Neural cell (in vitro differentiated cells): ENCODE results near the gene OR5M3. TPM values are rescaled to one million over a fixed set of nuclear protein-coding genes. Genes with fewer than 3 reads are reported as not detected.

Source experiments
- H2AFZ ChIP-seq: fragments of 200-600, 300-800 bp; sonication (generic), shearing (Covaris generic); 2 replicates; pipeline ENCODE4 v1.6.0; 2014; ENCODE audit warnings: low read depth, mild to moderate bottlenecking, antibody characterized with exemption, low read length, moderate library complexity
- H3F3A ChIP-seq: fragments of 200-600 bp; shearing (Covaris generic); 2 replicates; pipeline ENCODE4 v1.6.1; 2016; ENCODE audit warnings: mild to moderate bottlenecking, moderate library complexity, mixed read lengths, antibody characterized with exemption, low read length; ENCODE audit not compliant: insufficient read depth, poor library complexity, severe bottlenecking
- H3K27ac ChIP-seq: fragments of 200-600, 300-800 bp; sonication (generic), shearing (Covaris generic); 2 replicates; pipeline ENCODE4 v1.5.1; 2014; ENCODE audit warnings: mild to moderate bottlenecking, low read length, moderate library complexity
- H3K27me3 ChIP-seq: fragments of 300-800, 200-600 bp; sonication (generic), shearing (Covaris generic); 2 replicates; pipeline ENCODE4 v1.6.0; 2014; ENCODE audit warnings: mild to moderate bottlenecking, low read depth, low read length, moderate library complexity; ENCODE audit not compliant: insufficient read depth
- H3K36me3 ChIP-seq: fragments of 300-800, 200-600 bp; sonication (generic), shearing (Covaris generic); 2 replicates; pipeline ENCODE4 v1.5.1; 2014; ENCODE audit warnings: mild to moderate bottlenecking, antibody characterized with exemption, low read length, moderate library complexity; ENCODE audit not compliant: insufficient read depth
- H3K4me2 ChIP-seq: fragments of 300-800, 200-600 bp; sonication (generic), shearing (Covaris generic); 2 replicates; pipeline ENCODE4 v1.6.0; 2014; ENCODE audit warnings: mild to moderate bottlenecking, low read length
- H3K4me3 ChIP-seq: fragments of 300-800, 200-600 bp; sonication (generic), shearing (Covaris generic); 2 replicates; pipeline ENCODE4 v1.5.1; 2014; ENCODE audit warnings: mild to moderate bottlenecking, low read length, moderate library complexity
- H3K79me2 ChIP-seq: fragments of 200-600 bp; shearing (Covaris generic); replicated peaks from 2 replicates; pipeline ENCODE4 v1.6.0; 2014; ENCODE audit warnings: mild to moderate bottlenecking, low read length, moderate library complexity; ENCODE audit not compliant: insufficient read depth
- H3K9ac ChIP-seq: fragments of 300-800, 200-600 bp; sonication (generic), shearing (Covaris generic); 2 replicates; pipeline ENCODE4 v1.6.1; 2016; ENCODE audit warnings: mild to moderate bottlenecking, low read length, mixed read lengths
- H3K9me2 ChIP-seq: fragments of 200-600 bp; shearing (Covaris generic); 2 replicates; pipeline ENCODE4 v1.6.1; 2016; ENCODE audit warnings: mild to moderate bottlenecking, low read length, mixed read lengths; ENCODE audit not compliant: insufficient read depth
- H3K9me3 ChIP-seq: fragments of 200-600, 300-800 bp; sonication (generic), shearing (Covaris generic); 2 replicates; pipeline ENCODE4 v1.6.1; 2016; ENCODE audit warnings: mild to moderate bottlenecking, mixed run types, low read length, moderate library complexity, mixed read lengths
- H4K20me1 ChIP-seq: fragments of 200-600 bp; shearing (Covaris generic); 2 replicates; pipeline ENCODE4 v1.6.1; 2016; ENCODE audit warnings: mild to moderate bottlenecking, mixed run types; ENCODE audit not compliant: insufficient read depth
- EP300 ChIP-seq: fragments of 450-650 bp; conservative IDR thresholded peaks from 2 replicates; pipeline ENCODE4 v1.6.1; 2014; ENCODE audit warnings: antibody characterized with exemption, mild to moderate bottlenecking, moderate library complexity; ENCODE audit not compliant: poor library complexity, severe bottlenecking
- EZH2 ChIP-seq: fragments of 200-600, 300-800 bp; shearing (Covaris generic), sonication (generic); IDR thresholded peaks from 2 replicates; pipeline ENCODE4 v1.6.1; 2014; ENCODE audit warnings: antibody characterized with exemption, low read length, borderline replicate concordance, mild to moderate bottlenecking; ENCODE audit not compliant: insufficient read depth, poor library complexity, severe bottlenecking
- MXI1 ChIP-seq: fragments of 450-650 bp; conservative IDR thresholded peaks from 2 replicates; pipeline ENCODE4 v1.6.1; 2014; ENCODE audit warnings: antibody characterized with exemption, mild to moderate bottlenecking; ENCODE audit not compliant: poor library complexity, severe bottlenecking
- POLR2AphosphoS5 ChIP-seq: IDR thresholded peaks from 2 replicates; pipeline ENCODE4 v1.6.1; 2012
- RAD21 ChIP-seq: fragments of 450-650 bp; conservative IDR thresholded peaks from 2 replicates; pipeline ENCODE4 v1.6.1; 2014; ENCODE audit warnings: antibody characterized with exemption, mild to moderate bottlenecking, moderate library complexity
- SMC3 ChIP-seq: fragments of 450-650 bp; conservative IDR thresholded peaks from 2 replicates; pipeline ENCODE4 v1.6.1; 2014; ENCODE audit warnings: antibody characterized with exemption, mild to moderate bottlenecking, moderate library complexity; ENCODE audit not compliant: poor library complexity
- TAF1 ChIP-seq: IDR thresholded peaks from 2 replicates; pipeline ENCODE4 v1.6.1; 2012; ENCODE audit warnings: low read depth
- polyA plus RNA-seq: library from polyadenylated mRNA; depleted of rRNA; stranded (reverse); fragments of >200 nt; gene quantifications from 2 replicates; pipeline ENCODE4 v1.2.3, GENCODE V29; 2014
- TF ChIP-seq, protein P1 (sequence below): fragments of 450-650 bp; IDR thresholded peaks from 2 replicates; pipeline ENCODE4 v1.5.1; 2014; ENCODE audit warnings: antibody characterized with exemption, mild to moderate bottlenecking, moderate library complexity; ENCODE audit not compliant: poor library complexity, severe bottlenecking
- TF ChIP-seq, protein P2 (sequence below): IDR thresholded peaks from 2 replicates; pipeline ENCODE4 v1.6.1; 2012; ENCODE audit warnings: borderline replicate concordance

OR5M3 gene
- polyA plus RNA-seq, 1 donor from 2014 or later: not detected

DNA sequence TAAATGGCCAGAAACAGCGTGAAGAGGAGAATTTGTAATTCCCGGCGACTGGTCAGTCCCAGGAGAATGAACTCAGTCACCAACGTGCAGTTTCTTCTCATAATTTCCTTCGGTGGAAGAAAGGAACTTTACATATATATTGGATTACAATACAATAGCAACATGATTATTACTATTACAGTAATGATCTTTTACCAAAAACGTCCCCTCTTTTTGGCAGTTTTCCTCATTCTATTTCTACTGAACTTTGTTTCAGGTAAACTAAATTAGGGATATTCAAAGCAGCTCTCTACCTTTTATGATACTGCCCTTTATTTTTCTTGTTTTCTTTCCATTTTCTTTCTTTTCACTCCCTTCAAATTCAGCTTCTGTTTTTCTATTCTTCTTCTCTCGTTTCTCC is 18.1 kb upstream of the OR5M3 start, which contains the start of gene OR5M8:
OR5M8 (minus strand) TSS at position 101 of the 400 bp plus-strand sequence; CDS start at position 101, 0 bp downstream.
- no peaks in the 10 kb centered on the region for H3F3A ChIP-seq
- H4K20me1 ChIP-seq: no peaks in the 10 kb centered on the region
- H3K36me3 ChIP-seq: no peaks in the 10 kb centered on the region
- TF ChIP-seq EP300 (no peak), MXI1 (no peak), SMC3 (no peak), POLR2AphosphoS5 (no peak), EZH2 (no peak)
- TF ChIP-seq, protein P1, sequence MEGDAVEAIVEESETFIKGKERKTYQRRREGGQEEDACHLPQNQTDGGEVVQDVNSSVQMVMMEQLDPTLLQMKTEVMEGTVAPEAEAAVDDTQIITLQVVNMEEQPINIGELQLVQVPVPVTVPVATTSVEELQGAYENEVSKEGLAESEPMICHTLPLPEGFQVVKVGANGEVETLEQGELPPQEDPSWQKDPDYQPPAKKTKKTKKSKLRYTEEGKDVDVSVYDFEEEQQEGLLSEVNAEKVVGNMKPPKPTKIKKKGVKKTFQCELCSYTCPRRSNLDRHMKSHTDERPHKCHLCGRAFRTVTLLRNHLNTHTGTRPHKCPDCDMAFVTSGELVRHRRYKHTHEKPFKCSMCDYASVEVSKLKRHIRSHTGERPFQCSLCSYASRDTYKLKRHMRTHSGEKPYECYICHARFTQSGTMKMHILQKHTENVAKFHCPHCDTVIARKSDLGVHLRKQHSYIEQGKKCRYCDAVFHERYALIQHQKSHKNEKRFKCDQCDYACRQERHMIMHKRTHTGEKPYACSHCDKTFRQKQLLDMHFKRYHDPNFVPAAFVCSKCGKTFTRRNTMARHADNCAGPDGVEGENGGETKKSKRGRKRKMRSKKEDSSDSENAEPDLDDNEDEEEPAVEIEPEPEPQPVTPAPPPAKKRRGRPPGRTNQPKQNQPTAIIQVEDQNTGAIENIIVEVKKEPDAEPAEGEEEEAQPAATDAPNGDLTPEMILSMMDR: no peak
- TF ChIP-seq, protein P2, sequence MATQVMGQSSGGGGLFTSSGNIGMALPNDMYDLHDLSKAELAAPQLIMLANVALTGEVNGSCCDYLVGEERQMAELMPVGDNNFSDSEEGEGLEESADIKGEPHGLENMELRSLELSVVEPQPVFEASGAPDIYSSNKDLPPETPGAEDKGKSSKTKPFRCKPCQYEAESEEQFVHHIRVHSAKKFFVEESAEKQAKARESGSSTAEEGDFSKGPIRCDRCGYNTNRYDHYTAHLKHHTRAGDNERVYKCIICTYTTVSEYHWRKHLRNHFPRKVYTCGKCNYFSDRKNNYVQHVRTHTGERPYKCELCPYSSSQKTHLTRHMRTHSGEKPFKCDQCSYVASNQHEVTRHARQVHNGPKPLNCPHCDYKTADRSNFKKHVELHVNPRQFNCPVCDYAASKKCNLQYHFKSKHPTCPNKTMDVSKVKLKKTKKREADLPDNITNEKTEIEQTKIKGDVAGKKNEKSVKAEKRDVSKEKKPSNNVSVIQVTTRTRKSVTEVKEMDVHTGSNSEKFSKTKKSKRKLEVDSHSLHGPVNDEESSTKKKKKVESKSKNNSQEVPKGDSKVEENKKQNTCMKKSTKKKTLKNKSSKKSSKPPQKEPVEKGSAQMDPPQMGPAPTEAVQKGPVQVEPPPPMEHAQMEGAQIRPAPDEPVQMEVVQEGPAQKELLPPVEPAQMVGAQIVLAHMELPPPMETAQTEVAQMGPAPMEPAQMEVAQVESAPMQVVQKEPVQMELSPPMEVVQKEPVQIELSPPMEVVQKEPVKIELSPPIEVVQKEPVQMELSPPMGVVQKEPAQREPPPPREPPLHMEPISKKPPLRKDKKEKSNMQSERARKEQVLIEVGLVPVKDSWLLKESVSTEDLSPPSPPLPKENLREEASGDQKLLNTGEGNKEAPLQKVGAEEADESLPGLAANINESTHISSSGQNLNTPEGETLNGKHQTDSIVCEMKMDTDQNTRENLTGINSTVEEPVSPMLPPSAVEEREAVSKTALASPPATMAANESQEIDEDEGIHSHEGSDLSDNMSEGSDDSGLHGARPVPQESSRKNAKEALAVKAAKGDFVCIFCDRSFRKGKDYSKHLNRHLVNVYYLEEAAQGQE: no peak
- H3K9ac ChIP-seq: no peak within 1 kb of the TSS
- no peak within 1 kb of the TSS for H2AFZ ChIP-seq
- H3K79me2 ChIP-seq: no peaks in the 10 kb centered on the region
- H3K9me2 ChIP-seq: no peaks in the 10 kb centered on the region
- H3K27ac ChIP-seq: no peak within 1 kb of the TSS
- no peak within 1 kb of the TSS for H3K4me3 ChIP-seq
- no peaks in the 10 kb centered on the region for H3K27me3 ChIP-seq
- no peaks in the 10 kb centered on the region for H3K9me3 ChIP-seq
- H3K4me2 ChIP-seq: no peak within 1 kb of the TSS

DNA sequence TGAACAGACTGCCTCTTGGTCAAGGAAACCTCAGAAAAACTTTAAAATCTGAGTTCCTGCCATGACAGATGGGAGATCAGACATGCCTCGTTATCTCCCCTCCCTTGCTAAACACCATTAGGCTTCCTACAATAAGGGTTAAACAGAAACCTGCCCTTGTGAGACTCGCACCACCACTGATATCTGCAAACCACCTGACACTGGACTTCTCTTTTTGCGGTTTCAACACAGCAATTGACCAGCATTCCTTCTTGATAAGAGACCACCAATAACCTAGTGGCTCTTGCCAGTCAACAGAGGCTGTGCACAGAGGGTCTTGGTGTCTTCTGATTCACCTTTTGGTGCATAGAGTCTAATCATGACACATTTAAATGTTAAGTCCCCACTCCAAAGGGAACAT is 13.6 kb upstream of the OR5M3 start:
- Histone ChIP-seq H3K9me3 (no peaks in the 10 kb centered on the region), H3K4me3 (no peak overlapping the region), H3K27me3 (no peaks in the 10 kb centered on the region), H2AFZ (no peak overlapping the region), H3K79me2 (no peaks in the 10 kb centered on the region), H3K36me3 (no peaks in the 10 kb centered on the region), H3F3A (no peaks in the 10 kb centered on the region), H3K9ac (no peak overlapping the region), H3K9me2 (no peaks in the 10 kb centered on the region), H3K4me2 (no peak overlapping the region), H4K20me1 (no peaks in the 10 kb centered on the region), H3K27ac (no peak overlapping the region)
- TF ChIP-seq, protein P2: no peak
- TF ChIP-seq SMC3 (no peak), RAD21 (no peak), POLR2AphosphoS5 (no peak), MXI1 (no peak), EZH2 (no peak), EP300 (no peak), TAF1 (no peak)
- TF ChIP-seq, protein P1: no peak
